GM21528 (cell line): ENCODE data around the gene OCIAD1.
"Not testable (repeated sequence)": the region's sequence is repeated elsewhere in the genome, so short reads cannot be mapped to it uniquely, and the experiment has no call there.

Experiments used
- ATAC-seq: cut with Tn5 transposase; IDR thresholded peaks from one replicate; pipeline ENCODE4 v1.9.1; 2021; ENCODE audit warnings: mild to moderate bottlenecking, moderate library complexity; ENCODE audit not compliant: unreplicated experiment, low FRiP score

OCIAD1 gene

DNA sequence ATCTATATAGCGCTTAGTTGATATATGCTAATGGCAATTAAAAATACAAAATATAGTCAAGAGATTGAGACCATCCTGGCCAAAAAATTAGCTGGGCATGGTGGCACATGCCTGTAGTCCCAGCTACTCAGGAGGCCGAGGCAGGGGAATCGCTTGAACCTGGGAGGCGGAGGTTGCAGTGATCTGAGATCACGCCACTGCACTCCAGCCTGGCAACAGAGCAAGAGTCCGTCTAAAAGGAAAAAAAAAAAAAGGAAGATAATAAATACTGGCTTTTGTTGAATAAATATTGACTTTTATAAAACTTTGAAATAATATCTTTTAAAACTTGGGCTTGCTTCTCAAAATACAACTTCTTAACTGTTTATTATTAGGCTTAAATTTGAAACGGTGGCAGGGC, 14.6 kb upstream of the OCIAD1 start:
- ATAC-seq, result not testable (repeated sequence)

GRCh38 chr4:48816971-48817370, 13.9 kb upstream of the OCIAD1 start:
- no peak for ATAC-seq

- ATAC-seq, result not testable (repeated sequence)
Measured at GRCh38 chr4:48821431-48821830, 9.5 kb upstream of the OCIAD1 start.

DNA sequence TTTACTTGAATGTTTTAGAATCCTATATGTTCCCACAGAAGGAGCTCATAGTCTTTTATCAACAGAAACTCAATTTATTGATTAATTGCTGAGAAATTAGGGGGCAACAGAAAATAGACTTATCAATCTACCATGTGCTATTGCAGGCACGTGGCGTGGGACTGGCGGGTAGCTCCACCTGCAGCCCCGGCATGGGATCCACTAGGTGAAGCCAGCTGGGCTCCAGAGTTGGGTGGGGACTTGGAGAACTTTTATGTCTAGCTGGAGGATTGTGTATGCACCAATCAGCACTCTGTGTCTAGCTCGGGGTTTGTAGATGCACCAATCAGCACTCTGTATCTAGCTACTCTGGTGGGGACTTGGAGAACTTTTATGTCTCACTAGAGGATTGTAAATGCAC, 3.3 kb upstream of the OCIAD1 start:
- ATAC-seq, result no peak

DNA sequence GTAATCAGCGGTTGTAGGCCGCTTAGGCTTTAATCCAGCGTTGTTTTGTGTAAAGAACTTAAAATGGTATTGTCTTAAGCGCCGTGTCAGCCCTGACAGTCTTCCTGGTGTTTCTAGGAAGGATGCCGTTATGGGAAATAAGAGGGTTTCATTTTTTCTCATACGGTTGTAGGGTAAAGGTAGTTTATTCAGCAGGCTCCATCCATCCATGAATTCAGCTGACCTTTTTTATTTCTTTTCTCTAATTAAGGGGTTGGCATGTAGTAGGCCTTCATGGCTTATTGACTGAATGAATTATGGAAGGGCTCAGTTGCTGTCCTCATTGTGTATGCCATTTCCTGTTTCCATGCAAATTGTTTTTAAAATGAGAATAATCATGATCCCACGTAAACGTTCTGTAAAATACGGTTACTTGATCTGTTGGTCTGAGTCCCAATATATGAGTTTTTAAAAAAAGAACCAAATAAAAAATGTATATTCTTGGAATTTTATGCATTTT, 693 bp downstream of the OCIAD1 start:
- ATAC-seq, result no peak

GRCh38 chr4:48832571-48832970, 1.7 kb downstream of the OCIAD1 start:
- no peak for ATAC-seq

- ATAC-seq, result no peak
Measured at GRCh38 chr4:48836658-48837057, 5.8 kb downstream of the OCIAD1 start.

DNA sequence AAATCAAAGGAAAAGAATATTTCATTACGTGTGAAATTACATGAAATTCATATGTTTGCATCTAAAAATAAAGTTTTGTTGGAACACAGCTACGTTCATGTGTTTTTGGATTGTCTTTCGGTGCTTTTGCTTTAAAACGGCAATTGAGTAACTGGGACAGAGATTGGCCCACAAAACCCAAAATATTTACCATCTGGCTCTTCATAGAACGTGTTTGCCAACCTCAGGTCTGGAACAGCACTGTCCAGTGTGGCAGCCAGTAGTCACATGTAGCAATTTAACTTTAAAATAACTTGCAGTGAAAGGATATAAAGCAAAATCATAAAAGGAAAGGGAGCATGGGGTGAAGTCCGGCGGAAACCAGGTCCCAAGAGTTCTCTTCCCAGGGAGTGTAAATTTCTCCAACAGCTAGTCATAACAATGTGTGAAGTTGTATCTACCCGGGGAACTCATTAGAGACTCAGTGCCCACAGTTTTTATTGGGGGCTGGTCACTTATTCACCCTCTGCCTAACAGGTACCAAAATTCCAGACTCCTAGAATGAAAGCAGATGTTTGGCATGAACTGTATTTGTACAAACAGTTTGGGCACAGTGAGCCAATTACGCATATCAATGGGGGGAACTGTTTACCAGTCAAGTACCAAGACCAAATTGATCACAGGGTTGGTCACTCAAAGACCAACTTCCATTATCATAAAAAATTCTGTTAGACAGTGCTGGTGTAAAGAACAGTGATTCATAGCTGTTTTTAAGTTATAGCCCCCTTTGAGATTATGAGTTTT, 10.3 kb downstream of the OCIAD1 start:
- ATAC-seq, result no peak

DNA sequence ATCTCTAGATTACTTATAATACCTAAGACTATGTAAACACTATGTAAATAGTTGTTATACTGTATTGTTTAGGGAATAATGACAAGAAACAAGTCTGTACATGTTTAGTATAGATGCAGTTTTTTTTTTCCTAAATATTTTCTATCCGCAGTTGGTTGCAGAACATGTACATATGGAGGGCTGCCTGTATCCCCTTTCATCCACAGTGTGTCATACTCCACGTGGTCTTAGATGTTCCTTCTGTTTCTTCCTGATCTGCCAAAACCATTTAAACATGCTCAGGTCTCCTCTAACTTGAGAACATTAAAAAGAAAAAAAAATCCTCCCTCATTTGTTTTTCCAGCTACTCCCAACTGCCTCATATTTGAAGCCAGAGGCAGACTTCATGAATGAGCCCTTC, 14.0 kb downstream of the OCIAD1 start:
- ATAC-seq, result no peak

GRCh38 chr4:48848799-48849198, 17.9 kb downstream of the OCIAD1 start:
- ATAC-seq, result not testable (repeated sequence)

- ATAC-seq, result no peak
Measured at GRCh38 chr4:48851651-48852050, 20.8 kb downstream of the OCIAD1 start.

DNA sequence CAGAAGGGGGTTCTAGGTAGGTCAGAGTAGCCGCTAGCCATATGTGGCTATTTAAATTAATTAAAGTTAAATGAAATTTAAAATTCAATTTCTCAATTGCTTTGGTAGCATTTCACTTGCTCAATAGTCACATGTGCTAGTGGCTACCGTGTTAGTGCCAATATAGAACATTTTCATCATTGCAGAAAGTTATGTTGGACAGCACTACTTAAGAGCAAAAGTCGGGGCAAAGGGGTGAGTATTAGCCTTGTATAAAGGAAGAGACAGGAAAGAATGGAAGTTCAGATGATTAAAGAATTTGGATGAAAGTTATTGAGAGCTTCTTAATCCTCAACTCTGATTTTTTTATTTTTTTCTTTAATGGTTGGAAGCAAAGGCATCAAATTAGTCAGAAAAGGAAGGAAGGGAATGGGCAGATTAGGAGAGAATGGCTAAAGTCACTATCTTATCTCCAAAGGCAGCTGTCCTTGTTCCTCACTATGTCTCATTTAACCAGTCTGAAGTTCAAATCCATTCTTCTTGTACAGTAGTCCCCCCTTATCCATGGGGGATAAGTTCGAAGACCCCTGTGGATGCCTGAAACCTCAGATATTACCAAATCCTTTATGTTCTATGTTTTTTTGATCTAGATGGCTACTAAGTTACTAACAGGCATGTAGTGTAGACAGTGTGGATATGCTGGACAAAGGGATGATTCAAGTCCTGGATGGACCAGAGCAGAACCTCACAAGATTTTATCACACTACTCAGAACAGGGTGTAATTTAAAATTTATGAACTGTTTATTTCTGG, 22.9 kb downstream of the OCIAD1 start:
- ATAC-seq, result no peak

DNA sequence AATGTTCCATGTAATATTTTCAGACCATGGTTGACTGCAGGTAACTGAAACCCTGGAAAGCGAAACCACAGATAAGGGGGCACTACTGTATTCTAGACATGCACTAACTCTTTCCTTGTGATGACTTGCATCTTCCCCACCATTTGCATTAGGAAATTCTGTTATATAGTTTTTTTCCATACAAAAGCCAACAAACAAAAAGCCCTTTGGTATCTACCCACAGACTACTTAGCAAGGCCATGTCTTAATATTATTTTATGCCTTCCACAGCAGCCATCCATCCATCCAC, 23.5 kb downstream of the OCIAD1 start:
- no peak for ATAC-seq

- ATAC-seq, result no peak
Measured at GRCh38 chr4:48854982-48855381, 24.1 kb downstream of the OCIAD1 start.

- no peak for ATAC-seq
Measured at GRCh38 chr4:48858130-48858529, 27.2 kb downstream of the OCIAD1 start.

DNA sequence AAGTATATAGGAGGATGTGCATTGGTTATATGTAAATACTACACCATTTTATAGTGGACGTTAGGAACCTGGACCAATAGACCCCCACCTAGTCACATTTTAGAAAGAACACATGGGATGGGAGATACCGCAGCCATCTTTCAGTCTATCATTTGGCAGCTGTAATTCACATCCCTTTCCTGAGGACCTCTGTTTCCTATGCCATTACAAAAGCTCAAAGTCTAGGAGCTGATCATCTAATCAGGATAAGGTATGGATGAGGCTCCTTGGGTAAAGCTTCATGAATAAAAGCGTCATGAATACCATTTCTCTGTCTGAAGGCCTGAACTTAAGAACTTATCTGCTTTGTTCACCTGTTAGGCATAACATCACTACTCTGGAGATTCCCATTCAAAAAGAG, 31.1 kb downstream of the OCIAD1 start:
- ATAC-seq, result no peak

- ATAC-seq, result no peak
Measured at GRCh38 chr4:48862661-48863060, 31.8 kb downstream of the OCIAD1 start.

GRCh38 chr4:48863728-48864127, 32.8 kb downstream of the OCIAD1 start:
- ATAC-seq, result no peak

- not testable (repeated sequence) for ATAC-seq
Measured at GRCh38 chr4:48864696-48865095, 33.8 kb downstream of the OCIAD1 start.

DNA sequence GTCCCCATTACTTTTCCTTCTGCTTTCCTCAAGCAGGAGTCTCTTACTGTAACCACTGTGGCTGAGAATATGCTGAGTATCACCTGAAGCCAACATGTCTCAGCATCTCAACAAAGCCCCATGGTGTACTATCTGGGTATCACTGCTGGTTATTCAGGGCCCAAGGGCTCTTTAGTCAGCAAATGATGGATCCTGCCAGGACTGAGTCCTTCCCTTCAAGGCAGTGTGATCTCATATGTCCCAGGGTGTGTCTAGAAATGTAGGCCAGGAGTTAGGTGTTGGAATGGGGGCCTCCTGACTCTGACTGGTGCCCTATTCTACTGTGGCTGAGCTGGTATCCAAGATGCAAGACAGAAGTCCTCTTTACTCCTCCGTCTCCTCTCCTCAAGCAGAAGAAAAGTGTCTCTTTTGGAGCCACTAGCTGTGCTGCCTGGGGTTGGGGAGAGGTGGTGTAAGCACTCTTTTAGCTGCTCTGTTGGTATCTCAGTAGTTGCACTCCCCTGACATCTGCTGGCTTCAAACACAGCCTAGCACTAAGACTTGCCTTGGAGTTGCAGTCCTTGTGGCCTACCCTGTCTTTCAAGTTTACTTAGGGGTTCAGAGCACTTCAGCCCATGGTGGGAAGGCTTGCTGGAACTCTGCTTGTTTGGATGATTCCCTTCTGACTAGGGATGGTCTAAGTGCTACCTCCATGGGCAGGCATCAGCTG, 47.1 kb downstream of the OCIAD1 start:
- ATAC-seq, result no peak
